ENCODE results near the gene RIC1.

DNA sequence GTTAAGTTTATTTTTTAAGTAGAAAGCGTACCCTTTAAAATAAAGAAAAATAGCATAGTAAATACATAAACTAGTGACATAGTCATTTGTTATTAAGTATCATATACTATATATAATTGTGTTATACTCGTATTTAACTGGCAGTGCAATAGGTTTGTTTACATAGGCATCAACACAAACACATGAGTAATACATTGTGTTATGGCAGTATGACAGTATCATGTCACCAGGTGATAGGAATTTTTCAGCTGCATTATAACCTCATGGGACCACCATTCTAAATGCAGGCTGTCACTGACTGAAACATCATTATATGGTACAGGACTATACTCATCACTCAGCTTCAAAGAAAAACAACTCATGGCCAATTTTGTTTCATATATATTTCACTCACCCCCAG is 8.4 kb upstream of the RIC1 start:
- TF ChIP-seq, protein P1, sequence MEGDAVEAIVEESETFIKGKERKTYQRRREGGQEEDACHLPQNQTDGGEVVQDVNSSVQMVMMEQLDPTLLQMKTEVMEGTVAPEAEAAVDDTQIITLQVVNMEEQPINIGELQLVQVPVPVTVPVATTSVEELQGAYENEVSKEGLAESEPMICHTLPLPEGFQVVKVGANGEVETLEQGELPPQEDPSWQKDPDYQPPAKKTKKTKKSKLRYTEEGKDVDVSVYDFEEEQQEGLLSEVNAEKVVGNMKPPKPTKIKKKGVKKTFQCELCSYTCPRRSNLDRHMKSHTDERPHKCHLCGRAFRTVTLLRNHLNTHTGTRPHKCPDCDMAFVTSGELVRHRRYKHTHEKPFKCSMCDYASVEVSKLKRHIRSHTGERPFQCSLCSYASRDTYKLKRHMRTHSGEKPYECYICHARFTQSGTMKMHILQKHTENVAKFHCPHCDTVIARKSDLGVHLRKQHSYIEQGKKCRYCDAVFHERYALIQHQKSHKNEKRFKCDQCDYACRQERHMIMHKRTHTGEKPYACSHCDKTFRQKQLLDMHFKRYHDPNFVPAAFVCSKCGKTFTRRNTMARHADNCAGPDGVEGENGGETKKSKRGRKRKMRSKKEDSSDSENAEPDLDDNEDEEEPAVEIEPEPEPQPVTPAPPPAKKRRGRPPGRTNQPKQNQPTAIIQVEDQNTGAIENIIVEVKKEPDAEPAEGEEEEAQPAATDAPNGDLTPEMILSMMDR (conservative IDR thresholded peaks at IDR 0.05 in 1 of 2, IDR thresholded peaks at IDR 0.05 in 1 of 2; ENCODE audit: low read depth in 1 of 2, low read length in 2 of 2), result no peak
- TF ChIP-seq EZH2 (IDR thresholded peaks at IDR 0.05; ENCODE audit: low read length, missing control alignments), result no peak
